Stimulated activated CD8-positive, alpha-beta memory T cell treated with anti-CD3 and anti-CD28 coated beads, Interleukin-7, amount 100 ng/mL, for 4 hours (primary cell): ENCODE data around the gene DPP6.
"Not testable (repeated sequence)": the region's sequence is repeated elsewhere in the genome, so short reads cannot be mapped to it uniquely, and the experiment has no call there.

Source experiments
- DNase-seq, 2 donors: peaks; one replicate each; pipeline ENCODE4 v3.0.0-alpha.2; 2020; ENCODE audit warnings: low read depth in 2 of 2

The DPP6 gene

DNA sequence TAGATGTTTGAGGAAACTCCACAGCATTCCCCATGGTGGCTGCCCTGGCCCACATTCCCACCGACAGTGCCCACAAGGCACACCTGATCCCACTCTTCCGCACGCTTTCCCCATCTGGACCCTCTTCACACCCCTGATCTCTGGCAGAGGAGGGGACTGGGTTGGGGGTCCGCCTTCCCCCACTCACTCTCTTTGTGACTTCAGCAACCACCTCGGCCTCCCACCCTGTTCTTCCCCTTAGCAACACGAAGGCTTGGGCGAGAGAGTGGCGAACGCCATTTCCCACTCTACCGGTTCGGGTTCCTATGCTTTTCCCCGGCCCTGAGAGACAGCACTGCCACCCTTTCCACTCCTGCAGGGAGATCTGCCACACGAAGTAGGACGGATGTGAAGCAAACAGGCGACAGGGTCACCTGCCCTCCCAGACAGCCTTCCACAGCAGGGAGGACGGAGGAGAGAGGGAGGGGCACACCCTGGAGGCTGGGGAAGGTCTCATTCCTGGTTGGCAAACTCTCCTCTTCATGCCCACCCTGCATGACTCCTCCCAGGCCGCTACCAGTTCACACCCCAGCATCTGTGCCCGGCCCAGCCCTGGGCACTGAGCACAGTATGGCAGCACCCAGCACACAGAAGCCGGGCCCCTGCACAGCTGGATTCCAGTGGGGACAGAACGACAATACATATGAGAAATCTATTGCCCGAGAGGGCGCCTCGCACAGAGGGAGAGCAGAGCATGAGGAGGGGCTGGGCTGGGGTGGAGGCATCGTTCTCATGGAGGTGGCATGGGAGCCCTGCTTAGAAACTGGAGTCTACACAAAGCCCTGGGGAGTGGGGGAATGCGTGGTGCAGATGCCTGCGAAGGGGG, 857.3 kb downstream of the DPP6 start:
- no peak for DNase-seq

GRCh38 chr7:154910125-154910524, 857.9 kb downstream of the DPP6 start:
- no peak for DNase-seq

- no peak for DNase-seq
These were observed 858.8 kb downstream of the DPP6 start for GRCh38 chr7:154910977-154911376.

- DNase-seq: no peak
These were observed 859.2 kb downstream of the DPP6 start for GRCh38 chr7:154911411-154911810.

DNA sequence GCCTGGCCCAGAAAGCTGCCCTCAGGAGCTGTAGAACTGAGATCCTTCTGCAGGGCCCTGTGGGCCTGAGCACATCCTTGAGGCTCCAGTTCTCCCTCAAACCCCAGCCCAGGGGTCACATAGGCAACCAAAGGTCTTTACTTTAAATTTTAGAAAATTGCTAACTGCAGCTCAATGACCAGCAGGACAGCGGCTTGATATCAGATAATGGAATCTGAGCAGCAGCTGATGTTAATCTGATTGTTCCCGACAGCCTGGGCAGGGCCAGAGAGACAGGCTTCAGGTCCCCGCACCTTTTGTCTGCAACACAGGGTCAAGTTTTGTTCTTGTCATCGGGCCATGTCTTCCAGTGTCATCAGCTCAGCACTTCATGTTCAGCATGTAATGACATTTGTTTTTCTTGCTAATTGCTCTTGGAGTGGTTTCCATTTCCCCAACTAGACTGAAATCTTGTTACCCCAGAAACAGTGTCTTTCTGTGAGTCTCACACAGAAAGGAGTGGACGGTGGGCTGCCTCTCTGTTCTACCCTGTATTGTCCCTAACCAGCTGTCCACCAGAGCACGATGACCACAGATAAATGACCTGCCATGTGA, 859.8 kb downstream of the DPP6 start:
- DNase-seq: no peak

DNA sequence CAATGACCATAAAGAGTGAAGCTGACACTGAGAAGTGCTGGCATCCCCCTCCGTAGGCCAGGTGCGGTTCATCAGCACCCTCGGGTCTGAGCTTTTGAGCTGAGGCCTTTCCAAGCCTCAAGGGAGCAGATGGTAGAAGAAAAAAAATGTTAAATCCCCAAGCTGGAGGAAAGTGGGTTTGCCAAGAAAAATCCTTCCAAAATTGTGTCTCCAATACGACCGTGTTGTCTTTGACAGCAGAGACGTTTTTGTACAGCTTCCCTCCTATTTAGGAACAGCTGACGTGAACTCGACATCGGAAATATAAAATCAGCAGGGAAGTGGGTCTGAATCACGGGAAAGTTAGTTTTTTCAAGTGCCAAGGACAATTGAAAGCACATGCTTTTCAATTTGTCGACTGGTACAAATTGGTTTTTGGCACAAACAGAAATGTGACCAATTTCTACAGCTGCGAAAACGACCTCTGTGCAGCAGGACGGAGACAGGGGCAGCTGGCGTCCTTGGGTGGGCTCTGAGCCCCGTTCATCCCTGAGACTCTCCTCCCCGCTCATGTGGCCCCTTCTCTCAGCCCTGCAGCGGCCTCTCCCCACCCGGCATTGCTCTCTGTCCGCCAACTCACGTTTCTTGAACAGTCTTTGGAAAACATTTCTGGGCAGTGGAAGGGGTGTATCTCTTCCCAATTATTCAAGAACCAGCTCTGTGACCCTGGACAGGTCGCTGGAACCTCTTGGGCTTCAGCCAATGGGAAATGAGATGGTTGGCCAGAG, 860.9 kb downstream of the DPP6 start:
- DNase-seq: no peak

- DNase-seq: peak; percentile 73 to 74
These were observed 861.6 kb downstream of the DPP6 start for GRCh38 chr7:154913638-154914307.

GRCh38 chr7:154914308-154914995, 862.3 kb downstream of the DPP6 start:
- no peak for DNase-seq

DNA sequence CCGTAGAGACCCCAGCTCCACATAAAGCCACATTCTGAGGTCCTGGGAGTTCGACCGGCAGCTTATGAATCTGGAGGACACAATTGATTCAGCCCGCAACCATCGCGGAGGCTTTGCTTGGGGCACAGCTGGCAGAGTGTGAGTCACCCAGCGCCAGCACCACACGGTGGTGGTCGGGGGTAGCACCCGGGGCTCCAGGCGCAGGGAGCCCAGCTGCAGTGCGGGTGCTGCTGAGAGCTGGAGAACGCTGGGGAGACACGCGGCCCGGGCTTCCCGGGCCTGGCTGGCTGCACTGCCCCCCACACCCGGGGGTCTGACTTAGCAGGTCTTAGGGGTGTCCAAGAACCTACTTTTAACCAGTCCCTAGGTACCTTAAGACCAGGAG, 862.8 kb downstream of the DPP6 start:
- no peak for DNase-seq

DNA sequence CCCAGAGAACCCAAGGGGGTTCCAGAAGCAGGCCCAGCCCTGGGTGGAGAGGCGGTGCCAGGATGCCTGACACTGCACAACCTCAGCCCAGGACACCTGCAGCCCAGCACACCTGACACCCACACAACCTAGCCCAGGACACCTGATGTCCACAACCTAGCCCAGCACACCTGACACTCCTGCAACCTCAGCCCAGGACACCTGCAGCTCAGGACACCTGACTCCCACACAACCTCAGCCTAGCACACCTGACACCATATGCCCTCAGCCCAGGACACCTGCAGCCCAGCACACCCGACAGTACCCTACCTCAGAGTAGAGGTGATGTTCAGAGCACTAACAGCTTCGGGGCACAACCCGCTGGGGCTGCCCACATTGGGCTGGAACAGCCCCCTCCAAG, 863.4 kb downstream of the DPP6 start:
- no peak for DNase-seq

- DNase-seq: no peak
These were observed 864.2 kb downstream of the DPP6 start for GRCh38 chr7:154916381-154916780.

DNA sequence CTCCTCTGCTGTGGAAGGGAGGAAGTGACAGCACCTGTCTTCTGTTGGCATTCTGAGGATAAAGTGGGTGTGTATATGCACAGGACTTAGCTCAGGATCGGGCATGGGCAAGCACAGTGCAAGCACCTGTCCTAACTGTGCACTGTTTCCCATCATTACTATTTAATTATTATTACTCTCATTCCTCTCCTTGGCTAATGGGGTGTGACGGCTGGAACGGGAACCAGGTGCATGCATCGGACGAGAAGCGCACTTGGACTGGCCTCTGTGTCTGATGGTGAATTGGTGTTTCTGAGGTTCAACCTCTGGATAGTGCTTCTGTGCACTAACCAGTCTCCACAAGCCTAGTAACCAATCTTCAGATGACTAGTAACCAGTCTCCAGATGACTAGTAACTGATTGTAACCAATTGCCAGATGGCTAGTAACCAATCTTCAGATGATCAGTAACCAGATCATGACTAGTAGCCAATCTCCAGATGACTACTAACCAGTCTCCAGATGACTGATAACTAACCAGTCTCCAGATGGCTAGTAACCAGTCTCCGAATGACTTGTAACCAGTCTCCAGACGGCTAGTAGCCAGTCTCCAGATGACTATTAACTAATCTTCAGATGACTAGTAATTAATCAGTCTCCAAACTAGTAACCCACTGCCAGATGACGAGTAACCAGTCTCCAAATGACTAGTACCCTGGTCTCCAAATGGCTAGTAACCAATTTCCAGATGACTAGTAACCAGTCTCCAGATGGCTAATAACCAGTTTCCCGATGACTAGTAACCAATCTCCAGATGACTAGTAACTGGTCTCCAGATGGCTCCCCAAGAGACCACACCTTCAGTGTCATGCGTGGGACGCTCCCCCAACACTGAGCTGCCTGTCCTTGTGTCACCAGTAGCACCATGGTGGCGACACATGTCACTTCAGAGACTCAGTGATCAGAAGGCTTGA, 864.9 kb downstream of the DPP6 start:
- no peak for DNase-seq

- no peak for DNase-seq
These were observed 865.6 kb downstream of the DPP6 start for GRCh38 chr7:154917808-154918160.

GRCh38 chr7:154918266-154918665, 866.1 kb downstream of the DPP6 start:
- no peak for DNase-seq

DNA sequence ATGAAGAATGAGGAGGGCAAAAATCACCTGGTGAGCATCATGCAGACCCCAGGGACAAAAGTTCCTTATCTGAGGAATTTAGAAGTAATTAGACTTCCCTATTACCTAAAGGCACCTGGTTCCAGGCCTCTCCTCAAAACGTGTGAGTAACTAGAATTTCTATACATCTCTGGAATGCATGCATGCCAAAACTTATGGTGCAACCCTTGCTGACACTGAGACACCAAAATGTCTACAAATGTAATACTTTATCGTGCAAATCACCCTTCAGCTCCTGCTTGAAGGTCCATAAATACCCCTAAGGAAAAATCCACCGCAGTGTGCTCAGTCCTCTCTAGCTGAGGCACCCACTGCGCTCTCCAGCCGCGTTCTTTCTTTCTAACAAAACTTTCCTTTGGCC, 866.5 kb downstream of the DPP6 start:
- DNase-seq: no peak

DNA sequence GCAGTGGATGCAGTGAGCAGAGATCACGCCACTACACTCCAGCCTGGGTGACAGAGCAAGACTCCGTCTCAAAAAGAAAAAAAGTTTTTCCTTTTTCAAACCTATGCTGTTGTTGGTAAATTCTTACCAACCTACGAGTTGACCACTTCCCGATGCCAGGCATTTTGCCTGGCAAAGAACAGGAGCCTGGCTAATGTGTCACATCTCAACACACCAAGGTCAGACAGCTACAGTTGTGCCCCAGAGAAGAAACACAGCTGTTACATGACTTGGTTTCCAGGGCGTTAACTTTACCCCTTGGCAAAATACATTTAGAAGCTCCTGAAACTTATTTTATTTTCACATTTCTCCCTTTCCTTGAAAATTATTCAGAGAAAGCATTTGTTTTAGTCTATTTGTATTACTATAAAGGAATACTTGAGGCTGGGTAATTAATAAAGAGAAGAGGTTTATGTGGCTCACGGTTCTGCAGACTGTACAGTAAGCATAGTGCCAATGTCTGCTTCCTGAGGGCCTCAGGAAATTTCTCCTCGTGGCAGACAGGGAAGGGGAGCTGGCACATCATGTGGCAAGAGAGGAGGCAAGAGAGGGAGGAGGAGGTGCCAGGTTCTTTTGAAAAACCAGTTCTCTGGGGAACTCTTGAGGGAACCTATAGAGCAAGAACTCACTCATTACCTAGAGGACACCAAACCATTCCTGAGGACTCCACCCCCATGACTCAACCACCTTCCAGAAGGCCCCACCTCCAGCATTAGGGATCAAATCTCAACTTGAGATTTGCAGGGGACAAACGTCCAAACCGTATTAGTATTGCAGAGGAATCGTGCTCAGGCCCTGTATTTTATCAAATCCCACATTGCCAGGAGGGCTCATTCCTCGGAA, 867.4 kb downstream of the DPP6 start:
- DNase-seq: no peak

- not testable (repeated sequence) for DNase-seq
These were observed 870.3 kb downstream of the DPP6 start for GRCh38 chr7:154922472-154922871.

GRCh38 chr7:154927624-154928125, 875.5 kb downstream of the DPP6 start:
- peak; percentile 50 to 72 for DNase-seq
